HG03025 (cell line): ENCODE data around the gene GRIN2D.

Source experiments
- ATAC-seq: cut with Tn5 transposase; IDR thresholded peaks from one replicate; pipeline ENCODE4 v1.9.1; 2021; ENCODE audit warnings: mild to moderate bottlenecking, moderate library complexity; ENCODE audit not compliant: unreplicated experiment, low FRiP score

The GRIN2D gene

DNA sequence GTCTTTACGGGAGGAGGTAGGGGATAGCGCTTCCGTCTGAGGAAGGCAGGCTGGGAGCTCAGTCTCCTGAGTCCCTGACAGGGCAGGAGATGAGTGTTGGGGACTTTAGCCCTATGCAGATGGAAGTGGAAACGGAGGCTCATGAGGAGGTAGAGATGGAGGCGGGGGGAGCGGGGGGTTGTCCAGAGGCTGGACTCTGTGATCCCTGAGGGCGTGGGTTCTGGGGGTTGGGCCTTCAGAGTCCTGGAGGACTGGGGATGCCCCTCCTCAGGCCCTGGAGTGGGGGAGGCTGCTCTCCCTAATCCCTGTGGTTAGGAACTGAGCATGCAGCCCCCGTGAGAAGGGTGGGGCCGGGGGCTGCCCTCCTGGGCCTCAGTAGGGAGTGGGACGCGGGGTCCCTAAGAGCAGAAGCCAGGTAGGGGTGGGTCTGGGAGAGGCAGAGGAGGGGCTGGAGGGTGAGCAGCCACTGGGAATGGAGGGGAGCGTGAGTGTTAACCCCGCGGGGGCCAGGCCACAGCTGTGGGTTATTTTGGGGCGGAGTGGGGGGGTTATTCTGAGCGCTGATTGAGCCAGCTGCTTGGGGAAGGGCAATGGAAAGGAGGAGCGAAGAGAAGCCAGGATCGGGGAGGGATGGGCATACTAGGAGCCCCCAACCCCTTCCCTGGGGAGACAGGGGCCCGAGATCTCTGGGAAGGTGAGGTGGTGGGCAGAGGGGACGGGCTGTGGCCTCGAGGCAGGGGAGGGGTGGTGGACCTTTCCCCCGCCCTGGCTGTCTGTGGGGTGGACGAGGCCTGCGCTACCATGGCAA is 2.8 kb downstream of the GRIN2D start:
- ATAC-seq, result no peak

DNA sequence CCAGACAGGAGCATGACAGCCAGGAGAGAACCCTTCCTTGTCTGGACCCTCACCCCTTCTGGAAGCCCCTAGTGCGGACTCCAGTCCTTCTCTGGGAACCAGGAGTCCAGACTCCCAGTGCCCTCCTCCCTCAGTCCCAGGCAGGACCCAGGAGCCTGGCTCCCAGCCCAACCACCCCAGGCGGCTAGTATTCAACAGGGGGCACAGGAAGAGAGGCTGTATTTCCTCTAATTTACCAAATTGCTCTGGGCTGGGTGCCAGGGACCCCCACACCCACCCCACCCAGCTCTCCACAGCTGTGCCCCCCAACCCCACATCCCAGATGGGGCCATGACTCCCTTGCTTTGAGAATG is 3.3 kb downstream of the GRIN2D start:
- ATAC-seq, result no peak

DNA sequence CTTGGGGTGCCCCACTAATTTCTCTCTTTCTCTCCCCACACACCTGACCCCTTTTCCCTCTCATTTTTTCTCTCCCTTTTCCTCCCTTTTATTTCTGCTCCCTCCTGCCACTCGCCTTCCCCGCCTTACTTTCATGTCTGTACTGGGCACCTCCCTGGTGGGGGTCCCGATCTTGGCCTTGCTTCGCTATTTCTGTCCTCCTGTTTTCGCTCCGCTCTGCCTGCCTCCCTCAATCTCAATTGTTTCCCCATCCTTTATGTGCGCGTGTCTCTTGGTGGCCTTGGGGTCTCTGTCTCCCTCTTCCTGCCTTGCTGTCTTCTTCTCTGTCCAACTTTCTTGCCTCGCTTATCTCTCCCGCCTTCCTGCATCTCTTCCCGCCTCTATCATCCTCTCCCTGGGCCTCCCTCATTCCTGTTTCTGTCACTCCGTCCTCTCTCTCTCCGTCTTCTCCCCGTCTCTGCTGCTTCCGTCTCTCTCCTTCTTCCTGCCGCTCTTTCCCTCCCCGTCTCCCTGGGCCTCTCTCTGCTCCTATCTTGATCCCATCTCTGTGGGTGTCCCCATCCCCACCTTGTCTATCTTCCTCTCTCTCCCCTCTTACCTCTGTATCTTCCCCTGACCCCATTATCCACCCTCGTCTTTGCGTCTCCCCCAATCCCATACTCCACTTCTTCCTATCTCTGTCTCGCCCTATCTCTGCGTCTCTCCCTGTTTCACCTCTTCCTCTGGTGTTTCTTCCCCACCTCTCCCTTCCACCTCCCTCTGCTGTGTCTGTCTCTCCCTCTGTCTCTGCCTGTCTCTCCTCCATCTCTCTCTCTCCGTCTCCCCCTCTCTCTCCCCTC is 4.0 kb downstream of the GRIN2D start:
- no peak for ATAC-seq

DNA sequence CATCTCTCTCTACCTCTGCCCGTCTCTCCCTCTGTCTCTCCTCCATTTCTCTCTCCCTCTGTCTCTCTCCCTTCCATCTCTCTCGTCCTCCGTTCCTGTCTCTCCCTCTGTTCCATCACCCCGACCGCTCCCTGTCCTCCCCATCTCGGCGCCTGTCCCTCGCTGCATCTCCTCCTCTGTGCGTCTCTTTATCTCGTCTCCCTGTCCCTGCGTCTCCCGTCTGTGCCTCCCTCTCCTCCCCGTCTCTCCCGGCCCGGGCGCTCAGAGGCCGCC is 4.6 kb downstream of the GRIN2D start:
- no peak for ATAC-seq

DNA sequence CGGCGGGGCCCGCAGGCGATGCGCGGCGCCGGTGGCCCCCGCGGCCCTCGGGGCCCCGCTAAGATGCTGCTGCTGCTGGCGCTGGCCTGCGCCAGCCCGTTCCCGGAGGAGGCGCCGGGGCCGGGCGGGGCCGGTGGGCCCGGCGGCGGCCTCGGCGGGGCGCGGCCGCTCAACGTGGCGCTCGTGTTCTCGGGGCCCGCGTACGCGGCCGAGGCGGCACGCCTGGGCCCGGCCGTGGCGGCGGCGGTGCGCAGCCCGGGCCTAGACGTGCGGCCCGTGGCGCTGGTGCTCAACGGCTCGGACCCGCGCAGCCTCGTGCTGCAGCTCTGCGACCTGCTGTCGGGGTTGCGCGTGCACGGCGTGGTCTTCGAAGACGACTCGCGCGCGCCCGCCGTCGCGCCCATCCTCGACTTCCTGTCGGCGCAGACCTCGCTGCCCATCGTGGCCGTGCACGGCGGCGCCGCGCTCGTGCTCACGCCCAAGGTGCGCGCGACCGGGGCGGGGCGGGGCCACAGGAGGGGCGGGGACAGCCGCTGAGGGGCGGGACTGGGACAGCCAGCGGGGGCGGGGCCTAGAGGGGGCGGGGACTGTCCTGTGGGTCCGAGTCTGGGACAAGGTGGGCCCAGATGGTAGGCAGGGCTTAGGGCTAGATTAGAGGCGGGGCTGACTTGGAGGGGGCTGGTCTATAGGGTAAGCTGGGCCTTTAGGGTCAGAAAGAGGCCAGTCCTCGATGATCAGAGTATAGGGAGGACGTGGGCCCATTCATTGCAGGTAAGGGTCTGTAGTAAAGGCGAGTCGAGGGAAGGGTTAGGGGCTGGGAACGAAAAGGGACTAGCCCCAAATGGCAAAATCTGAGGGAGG is 5.1 kb downstream of the GRIN2D start:
- no peak for ATAC-seq

DNA sequence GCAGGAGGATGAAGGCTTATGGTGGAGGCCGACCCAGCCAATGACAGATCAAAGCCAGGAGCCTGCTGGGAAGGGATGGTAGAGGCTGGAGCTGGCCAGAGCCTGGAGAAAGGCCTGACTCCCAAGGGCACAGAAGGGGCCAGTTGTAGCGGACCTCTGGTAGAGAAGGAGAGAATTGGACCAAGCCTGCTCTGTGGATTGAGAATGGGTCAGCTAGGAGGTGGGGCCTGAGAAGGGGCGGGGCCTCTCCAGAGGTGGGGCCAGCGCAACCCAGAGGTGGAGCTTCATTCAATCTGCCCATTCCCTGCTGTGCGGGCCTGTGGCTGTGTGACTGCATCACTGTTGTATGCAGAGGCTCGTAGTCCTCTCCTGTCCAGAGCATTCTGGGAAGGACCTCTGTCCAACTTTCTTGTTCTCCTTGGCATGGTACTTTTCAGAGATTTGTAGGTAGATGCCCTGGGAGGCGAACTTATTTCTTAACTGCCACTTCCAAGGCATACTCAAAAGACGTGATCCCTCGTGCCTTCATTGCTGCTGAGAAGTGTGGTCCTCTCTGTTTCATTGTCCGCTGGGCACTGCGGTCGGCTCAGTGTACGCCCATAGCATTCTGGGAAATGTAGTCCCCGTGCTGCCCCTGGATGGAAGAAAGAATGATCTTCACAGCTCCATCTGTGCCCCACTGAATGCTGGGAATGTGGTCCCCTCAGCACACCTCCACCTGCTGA is 6.7 kb downstream of the GRIN2D start:
- no peak for ATAC-seq

DNA sequence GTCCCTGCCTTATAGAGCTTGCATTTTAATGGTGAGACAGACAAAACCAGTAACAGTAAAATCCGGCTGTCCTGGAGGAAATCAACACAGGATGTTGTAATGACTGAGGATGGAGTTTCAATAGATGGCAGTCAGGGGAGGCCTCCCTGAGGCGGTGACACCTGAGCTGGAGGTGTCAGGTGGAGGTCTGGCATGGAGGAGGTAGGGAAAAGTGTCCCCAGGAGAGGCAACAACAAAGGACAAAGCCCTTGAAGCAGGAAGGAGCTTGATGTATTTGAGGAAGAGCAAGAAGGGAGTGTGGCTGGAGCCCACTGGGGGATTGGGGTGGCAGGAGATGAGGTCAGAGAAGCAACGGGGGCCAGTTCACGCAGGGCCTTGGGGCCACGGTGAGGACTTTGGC is 7.8 kb downstream of the GRIN2D start:
- no peak for ATAC-seq

DNA sequence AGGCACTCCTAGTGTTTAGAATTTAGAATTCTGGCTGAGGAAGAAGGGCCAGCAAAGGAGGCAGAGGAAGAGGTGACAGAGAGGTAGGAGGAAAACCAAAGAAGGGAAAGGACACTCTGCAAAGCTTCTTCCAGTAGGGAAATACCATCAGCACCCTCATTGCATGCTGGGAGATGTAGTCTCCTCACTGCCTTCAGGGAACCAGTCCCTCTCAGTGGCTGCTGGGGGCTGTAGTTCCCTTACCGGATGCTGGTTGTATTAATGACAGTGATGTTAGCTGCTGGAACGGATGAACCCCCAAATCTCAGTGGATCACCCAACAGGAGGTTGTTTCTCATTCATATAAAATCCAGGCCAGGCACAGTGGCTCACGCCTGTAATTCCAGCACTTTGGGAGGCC is 10.1 kb downstream of the GRIN2D start:
- ATAC-seq, result no peak

DNA sequence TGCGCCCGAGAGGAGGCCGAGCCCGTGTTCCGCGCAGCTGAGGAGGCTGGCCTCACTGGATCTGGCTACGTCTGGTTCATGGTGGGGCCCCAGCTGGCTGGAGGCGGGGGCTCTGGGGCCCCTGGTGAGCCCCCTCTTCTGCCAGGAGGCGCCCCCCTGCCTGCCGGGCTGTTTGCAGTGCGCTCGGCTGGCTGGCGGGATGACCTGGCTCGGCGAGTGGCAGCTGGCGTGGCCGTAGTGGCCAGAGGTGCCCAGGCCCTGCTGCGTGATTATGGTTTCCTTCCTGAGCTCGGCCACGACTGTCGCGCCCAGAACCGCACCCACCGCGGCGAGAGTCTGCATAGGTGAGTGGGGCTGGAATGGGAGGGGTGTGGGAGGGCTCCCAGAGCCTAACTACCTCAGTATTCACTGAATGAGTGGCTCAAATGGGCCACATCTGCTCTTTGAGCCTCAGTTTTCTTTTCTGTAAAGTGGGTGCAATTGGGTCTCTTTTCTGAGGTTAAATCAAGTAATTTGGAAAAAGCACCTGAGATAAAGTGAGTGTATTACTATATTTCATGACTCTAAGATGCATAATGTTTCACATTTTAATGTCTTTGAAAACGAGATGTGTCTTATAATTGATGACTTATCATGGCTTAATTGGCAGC is 11.7 kb downstream of the GRIN2D start:
- ATAC-seq, result no peak

DNA sequence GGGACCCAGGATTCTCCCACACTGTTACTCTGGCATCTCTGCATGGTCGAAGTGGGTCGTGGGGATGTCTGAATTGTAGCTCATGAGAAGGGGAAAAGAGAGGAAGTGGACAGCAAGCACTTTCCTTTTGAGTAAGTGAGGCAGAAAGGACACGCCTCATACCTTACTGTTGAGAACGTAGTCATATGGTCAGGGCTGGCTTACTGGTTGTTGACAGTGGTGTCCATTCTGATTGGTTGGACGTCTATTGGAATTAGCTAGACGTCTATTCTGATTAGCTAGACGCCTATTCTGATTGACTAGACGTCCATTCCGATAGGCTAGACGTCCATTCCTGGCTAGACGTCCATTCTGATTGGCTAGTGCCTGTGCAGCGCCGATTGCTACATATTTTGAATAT is 12.4 kb downstream of the GRIN2D start:
- no peak for ATAC-seq

DNA sequence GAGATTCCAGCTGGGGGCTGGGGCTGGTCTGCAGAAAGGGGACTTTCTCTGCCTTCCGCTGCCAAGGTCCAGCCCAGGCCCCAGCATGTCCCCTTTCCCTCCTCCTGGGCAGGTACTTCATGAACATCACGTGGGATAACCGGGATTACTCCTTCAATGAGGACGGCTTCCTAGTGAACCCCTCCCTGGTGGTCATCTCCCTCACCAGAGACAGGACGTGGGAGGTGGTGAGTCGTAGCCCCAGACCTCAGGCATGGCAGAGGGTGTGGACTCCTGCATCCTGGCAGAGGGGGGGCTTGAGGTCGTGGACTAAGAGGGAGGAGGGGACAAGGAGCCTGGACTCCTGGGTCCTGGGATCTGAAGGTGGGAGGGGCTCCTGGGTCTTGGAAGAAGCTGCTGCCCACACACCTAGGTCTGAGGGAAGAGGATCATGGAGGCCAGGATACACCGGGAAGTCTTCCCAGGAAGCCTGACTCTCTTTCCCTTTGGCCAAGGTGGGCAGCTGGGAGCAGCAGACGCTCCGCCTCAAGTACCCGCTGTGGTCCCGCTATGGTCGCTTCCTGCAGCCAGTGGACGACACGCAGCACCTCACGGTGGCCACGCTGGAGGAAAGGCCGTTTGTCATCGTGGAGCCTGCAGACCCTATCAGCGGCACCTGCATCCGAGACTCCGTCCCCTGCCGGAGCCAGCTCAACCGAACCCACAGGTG is 20.6 kb downstream of the GRIN2D start:
- ATAC-seq, result no peak

DNA sequence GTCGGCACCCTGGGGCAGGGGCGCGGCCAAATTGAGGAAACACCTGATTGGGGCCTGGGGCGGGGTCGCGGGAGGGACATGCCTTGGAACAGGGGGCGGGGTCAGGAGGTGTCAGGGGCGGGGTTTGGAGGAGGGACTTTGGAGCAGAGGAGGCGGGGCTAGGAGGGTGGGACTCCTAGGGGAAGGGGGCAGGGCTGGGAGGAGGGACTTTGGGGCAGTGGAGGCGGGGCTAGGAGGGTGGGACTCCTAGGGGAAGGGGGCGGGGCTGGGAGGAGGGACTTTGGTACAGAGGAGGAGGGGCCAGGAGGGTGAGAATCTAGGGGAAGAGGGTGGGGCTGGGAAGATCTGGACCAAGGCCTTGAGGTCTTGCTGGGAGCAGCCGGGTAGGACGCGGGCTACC is 21.9 kb downstream of the GRIN2D start:
- no peak for ATAC-seq

DNA sequence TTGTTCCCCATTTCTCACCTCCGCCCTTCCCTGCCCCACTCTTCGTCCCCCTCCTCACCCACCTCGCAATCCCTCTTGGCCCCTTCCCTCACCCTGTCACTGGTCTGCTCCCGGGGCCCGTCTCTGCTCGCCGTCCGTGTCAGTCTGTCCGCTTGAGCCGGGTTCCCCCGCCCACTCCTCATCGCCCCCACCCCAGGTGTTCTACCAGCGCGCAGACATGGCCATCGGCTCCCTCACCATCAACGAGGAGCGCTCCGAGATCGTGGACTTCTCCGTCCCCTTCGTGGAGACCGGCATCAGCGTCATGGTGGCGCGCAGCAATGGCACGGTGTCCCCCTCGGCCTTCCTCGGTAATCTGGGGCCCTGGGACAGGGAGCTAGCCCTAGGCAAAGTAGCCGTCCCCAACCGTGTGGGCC is 22.3 kb downstream of the GRIN2D start:
- ATAC-seq, result no peak

DNA sequence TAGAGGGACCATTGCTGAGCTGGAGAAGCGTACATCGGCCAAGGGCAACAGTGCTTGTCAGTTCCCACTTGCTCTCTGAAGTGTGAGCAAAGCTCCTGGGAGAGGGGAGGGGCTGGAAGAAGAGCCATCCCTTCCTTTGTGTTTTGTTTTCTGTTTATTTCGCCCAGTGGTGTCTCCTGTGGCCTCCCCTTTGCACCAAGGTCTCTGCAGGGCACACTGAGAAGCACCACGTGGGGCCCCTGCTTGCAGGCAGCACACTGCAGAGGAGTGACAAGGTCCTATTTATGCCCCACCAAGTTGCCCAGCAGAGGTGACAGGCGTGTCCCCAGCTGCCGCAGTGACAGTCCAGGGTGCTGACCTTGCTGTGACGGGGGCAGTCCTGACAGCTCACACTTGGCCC is 24.0 kb downstream of the GRIN2D start:
- no peak for ATAC-seq

DNA sequence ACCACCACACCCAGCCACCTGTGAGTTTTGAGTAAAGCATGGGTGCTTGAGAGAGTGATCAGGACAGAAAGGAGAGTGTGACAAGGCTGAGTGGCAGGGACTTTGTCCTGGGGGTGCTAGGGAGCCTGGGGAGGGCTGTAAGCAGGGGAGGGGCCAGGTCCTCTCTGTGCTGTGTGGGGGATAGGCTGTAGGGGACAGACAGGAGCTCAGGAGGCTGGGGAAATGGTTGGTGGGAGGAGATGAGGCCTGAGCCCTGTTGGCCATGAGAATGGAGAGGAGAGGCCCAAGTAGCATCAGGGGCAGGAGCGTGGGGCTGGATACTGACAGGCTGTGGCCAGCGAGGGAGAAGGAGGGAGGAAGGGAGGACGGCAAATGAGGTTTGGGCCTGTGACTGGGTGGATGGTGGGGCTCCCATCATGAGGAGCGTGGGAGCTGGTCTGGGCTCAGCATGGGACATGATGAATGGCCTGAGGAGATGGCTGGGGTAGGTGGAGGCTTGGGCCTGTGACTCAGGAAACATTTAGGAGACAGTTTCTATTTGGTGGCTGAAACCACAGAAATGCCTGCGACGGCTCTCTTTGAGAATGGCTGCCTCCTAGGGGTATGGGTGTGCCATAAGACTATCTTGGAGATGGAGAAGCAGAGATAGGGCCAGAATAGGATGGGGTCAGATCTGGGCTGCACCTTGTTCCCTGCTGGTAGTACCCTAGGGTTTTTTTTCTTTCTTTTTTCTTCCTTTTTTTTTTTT is 25.0 kb downstream of the GRIN2D start:
- ATAC-seq, result no peak

DNA sequence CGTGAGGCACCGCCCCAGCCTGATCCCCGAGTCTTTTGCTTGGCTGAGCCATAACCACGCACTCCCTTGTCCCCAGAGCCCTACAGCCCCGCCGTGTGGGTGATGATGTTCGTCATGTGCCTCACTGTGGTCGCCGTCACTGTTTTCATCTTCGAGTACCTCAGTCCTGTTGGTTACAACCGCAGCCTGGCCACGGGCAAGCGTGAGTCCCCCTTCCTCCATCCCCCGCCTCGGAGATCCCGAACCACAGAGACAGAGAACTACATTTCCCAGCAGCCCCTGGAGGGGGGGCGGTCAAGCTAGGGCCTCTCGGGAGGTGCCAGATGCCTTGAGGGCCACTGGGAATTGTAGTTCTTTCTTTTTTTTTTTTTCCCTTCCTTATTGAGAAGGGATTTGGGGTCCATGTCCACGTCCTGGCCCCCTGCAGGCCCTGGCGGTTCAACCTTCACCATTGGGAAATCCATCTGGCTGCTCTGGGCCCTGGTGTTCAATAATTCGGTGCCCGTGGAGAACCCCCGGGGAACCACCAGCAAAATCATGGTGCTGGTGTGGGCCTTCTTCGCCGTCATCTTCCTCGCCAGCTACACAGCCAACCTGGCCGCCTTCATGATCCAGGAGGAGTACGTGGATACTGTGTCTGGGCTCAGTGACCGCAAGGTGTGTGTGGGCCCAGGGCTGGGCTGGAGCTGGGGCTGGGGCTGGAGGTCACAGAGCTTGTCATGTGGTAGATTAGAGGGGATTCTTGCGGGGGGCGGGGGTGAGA is 25.9 kb downstream of the GRIN2D start:
- ATAC-seq, result peak; percentile 59

DNA sequence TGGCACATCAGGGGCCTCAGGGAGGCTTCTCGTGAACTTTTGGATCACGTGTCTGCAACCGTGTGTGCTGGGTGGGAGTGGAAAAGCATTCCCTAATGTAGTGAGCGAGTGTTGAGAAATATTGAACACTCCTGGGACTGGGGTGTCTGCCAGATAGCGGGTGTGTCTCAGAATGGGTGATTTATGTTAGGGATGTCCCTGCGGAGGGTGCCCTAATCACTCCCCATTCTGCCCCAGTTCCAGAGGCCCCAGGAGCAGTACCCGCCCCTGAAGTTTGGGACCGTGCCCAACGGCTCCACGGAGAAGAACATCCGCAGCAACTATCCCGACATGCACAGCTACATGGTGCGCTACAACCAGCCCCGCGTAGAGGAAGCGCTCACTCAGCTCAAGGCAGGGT is 28.1 kb downstream of the GRIN2D start:
- ATAC-seq, result no peak

DNA sequence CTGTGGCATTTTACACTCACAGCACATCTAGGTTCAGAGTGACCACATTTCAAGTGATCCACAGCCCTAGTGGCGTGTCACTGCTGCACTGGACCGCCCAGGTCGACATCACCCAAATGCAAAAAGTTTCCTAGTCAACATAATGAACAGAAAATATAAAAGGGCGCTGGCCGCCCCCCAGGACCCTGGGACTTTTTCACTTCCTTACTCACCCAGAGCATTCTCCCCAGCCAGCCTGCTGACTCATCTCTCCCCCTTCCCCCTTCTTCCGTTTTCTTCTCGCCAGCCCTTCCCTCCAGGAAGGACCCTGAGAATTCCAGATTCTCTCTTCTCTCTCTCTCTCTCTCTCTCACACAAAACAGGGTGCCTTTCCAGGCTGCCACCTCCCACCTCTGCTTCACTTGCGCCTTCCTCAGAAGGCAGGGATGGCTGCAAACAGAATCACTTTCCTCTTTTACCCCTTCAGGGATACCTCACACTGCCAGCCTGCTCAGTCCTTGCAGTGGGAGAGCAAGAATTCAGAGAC is 31.3 kb downstream of the GRIN2D start:
- no peak for ATAC-seq
